Fibroblast of the aortic adventitia (primary cell): ENCODE data around the gene LHFPL3. TPM values are rescaled to one million over a fixed set of nuclear protein-coding genes. Genes with fewer than 3 reads are reported as not detected.
"Not testable (repeated sequence)": the region's sequence is repeated elsewhere in the genome, so short reads cannot be mapped to it uniquely, and the experiment has no call there.

Source experiments
- DNase-seq: peaks from one replicate; pipeline ENCODE4 v3.0.0-alpha.2; 2010; ENCODE audit warnings: low read depth
- H3K4me3 ChIP-seq: 2 replicates; pipeline ENCODE4 v1.5.1; 2011; ENCODE audit warnings: low read depth, mild to moderate bottlenecking, control low read depth, low read length, moderate library complexity
- CTCF ChIP-seq: IDR thresholded peaks from 2 replicates; pipeline ENCODE4 v1.5.1; 2011; ENCODE audit warnings: mild to moderate bottlenecking, low read length, control low read depth, inconsistent platforms; ENCODE audit not compliant: insufficient read depth
- total RNA-seq: library from RNA; depleted of rRNA; stranded (reverse); fragments of >200 nt; gene quantifications from 2 replicates; pipeline ENCODE4 v1.2.3, GENCODE V29; 2012; ENCODE audit warnings: low replicate concordance

The LHFPL3 gene
- total RNA-seq, 1 donor, result not detected

DNA sequence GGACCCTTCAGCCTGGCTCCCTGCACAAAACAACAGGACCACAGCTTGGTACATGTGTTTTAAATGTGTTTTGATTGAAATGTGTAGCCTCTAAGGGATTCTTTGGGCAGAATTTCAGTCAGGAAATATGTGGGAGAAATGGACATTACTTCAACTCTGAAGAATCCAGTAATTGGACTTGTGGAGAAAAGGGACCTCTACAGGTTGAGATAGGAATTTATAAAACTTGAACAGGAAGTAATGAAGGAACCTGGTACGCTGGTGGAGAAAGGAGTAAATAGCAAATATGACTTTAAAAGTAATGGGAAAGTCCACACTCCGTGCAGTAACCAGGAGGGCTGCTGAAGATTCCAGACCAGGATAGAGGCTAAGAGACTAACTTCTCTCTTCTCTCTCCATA, 220.5 kb downstream of the LHFPL3 start:
- H3K4me3 ChIP-seq, result no peak overlapping the region
- DNase-seq, result no peak

GRCh38 chr7:104550362-104550761, 222.0 kb downstream of the LHFPL3 start:
- TF ChIP-seq CTCF, result no peak
- peak; percentile 0 for DNase-seq
- no peak overlapping the region for H3K4me3 ChIP-seq

More for the DNA sequence above, 220.5 kb downstream of the LHFPL3 start:
- no peak for TF ChIP-seq CTCF

- TF ChIP-seq CTCF, result no peak
- no peak overlapping the region for H3K4me3 ChIP-seq
- DNase-seq, result no peak
Measured at GRCh38 chr7:104551226-104551625, 222.8 kb downstream of the LHFPL3 start.

- DNase-seq, result peak; percentile 16
- TF ChIP-seq CTCF, result no peak
- H3K4me3 ChIP-seq, result no peak overlapping the region
Measured at GRCh38 chr7:104552102-104552501, 223.7 kb downstream of the LHFPL3 start.

DNA sequence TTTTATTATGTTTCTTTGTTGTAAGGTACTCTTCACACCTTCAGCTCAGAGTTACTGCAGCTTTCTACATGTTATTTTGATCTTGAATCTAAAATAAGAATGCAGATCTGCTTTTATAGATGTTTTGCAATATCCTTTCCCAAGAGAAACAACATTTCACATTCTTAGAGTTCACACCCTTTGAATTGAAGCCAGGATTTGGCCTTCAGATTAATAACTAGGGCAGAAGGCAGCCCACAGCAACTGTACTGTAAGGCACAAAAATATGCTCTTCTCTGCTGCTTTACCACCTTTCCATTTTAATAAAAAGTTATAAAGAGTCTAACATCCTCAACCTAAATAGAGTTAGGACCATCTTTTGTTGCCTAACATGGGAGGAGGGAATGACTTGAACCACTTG, 224.7 kb downstream of the LHFPL3 start:
- no peak for DNase-seq
- H3K4me3 ChIP-seq, result no peak overlapping the region
- no peak for TF ChIP-seq CTCF

- H3K4me3 ChIP-seq, DNase-seq: not testable (repeated sequence)
Measured at GRCh38 chr7:104563350-104563901, 235.0 kb downstream of the LHFPL3 start.

DNA sequence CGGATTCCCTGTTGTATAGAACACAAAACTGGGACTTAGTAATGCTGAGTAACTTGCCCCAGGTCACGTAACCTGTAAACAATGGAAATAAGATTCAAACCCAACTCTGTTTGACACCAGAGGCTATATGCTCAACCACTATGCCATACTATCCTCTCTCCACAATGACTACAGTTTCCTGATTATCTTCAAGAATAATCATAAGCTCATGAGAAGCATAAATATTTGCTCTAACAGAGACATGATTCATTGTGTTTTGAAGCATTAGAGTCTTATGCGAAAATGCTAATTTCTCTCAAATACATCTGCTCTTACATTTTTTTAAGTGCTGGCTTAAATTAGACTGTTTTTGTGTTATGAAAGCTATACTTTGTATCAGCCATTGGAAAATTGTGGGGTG, 241.3 kb downstream of the LHFPL3 start:
- no peak overlapping the region for H3K4me3 ChIP-seq
- no peak for DNase-seq
- no peak for TF ChIP-seq CTCF
